Measurements from ENCODE around the gene ADAMTS10.
A peak's percentile ranks its signal among the peaks of the same experiment; 100 is the strongest.
"Not testable (repeated sequence)": the region's sequence is repeated elsewhere in the genome, so short reads cannot be mapped to it uniquely, and the experiment has no call there.

The ADAMTS10 gene

GRCh38 chr19:8629184-8629583, 18.7 kb upstream of the ADAMTS10 start:
- FAIRE-seq (peak; percentile 9), DNase-seq (ENCODE audit: insufficient read length, low spot score) (no peak)

GRCh38 chr19:8626842-8627241, 16.3 kb upstream of the ADAMTS10 start:
- DNase-seq (ENCODE audit: insufficient read length, low spot score) (no peak), FAIRE-seq (no peak)

DNA sequence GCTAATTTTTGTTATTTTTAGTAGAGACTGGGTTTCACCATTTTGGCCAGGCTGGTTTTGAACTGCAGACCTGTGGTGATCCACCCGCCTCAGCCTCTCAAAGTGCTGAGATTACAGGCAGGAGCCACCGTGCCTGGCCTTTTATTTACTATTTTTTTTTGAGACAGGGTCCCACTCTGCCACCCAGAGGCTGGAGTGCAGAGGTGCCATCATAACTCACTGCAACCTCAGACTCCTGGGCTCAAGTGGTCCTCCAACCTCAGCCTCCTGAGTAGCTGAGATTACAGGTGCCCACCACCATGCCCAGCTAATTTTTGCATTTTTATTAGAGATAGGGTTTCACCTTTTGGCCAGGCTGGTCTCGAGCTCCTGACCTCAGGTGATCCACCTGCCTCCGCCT, 12.4 kb upstream of the ADAMTS10 start:
- DNase-seq (ENCODE audit: insufficient read length, low spot score); FAIRE-seq: not testable (repeated sequence)

- FAIRE-seq = no peak
- no peak for DNase-seq (ENCODE audit: insufficient read length, low spot score)
These were observed 8.2 kb upstream of the ADAMTS10 start for GRCh38 chr19:8618751-8619150.

GRCh38 chr19:8617984-8618383, 7.5 kb upstream of the ADAMTS10 start:
- FAIRE-seq (no peak), DNase-seq (ENCODE audit: insufficient read length, low spot score) (no peak)

GRCh38 chr19:8617325-8617724, 6.8 kb upstream of the ADAMTS10 start:
- not testable (repeated sequence) for DNase-seq (ENCODE audit: insufficient read length, low spot score); FAIRE-seq

DNA sequence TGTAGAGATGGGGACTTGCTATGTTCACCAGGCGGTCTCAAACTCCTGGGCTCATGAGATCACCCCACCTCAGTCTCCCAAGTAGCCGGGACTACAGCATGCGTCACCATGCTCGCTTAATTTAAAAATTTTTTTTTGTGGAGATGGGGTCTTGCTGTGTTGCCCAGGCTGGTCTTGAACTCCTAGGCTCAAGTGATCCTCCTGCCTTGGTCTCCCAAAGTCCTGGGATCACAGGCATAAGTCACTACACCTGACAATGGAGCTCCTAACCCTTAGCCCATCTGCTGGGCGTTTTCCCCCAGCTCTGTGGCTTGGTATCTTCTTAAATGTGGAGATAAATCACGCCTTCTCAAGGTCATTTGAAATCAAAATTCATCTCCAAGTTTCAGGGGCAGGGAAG, 6.3 kb upstream of the ADAMTS10 start:
- DNase-seq (ENCODE audit: insufficient read length, low spot score) (no peak), FAIRE-seq (no peak)

DNA sequence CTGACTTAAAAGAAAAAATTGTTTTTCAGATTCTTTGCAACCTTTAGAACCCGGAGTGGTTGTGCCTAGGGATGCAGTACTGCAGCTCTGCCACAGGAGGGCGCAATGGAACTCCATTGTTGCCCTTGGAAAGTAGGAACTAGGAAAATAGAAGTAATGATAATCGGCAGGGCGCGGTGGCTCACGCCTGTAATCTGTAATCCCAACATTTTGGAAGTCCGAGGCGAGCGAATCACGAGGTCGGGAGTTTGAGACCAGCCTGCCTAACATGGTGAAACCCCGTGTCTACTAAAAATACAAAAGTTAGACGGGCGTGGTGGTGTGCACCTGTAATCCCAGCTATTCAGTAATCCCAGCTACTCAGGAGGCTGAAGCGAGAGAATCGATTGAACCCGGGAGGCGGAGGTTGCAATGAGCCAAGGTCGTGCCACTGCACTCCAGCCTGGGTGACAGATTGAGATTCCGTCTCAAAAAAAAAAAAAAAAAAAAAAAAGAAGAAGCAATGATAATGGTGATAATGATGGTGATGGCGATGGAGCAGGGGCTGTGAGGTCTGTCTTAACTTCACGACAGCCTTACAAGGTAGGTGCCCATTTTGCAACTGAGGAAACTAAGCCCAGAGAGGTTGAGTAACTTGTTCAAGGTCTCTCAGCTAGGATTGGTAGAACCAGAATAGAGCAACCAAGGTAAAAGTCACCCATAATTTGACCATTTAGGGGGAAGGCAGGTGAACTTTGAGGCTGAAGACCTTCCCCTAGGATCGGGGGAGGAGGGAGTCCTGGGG, 5.5 kb upstream of the ADAMTS10 start:
- FAIRE-seq = peak; percentile 55

DNA sequence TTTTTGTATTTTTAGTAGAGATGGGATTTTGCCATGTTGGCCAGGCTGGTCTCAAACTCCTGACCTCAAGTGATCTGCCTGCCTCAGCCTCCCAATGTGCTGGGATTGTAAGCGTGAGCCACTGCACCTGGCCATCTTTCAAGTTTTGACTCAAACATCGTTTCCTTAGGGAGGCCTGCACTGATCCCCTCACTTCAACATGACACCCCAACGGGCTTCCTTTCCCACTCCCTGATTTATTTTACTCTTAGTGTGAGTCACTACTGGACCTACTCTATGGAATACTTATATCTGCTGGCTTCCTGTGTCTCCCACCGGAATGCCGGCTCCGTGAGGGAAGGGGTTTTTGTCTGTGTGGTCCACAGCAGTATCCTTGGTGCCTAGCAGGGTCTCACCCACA, 4.5 kb upstream of the ADAMTS10 start:
- FAIRE-seq (no peak), DNase-seq (ENCODE audit: insufficient read length, low spot score) (peak; percentile 56)

More for the DNA sequence above, 5.5 kb upstream of the ADAMTS10 start:
- DNase-seq (ENCODE audit: insufficient read length, low spot score) = peak; percentile 74

GRCh38 chr19:8614455-8614854, 3.9 kb upstream of the ADAMTS10 start:
- DNase-seq (ENCODE audit: insufficient read length, low spot score) (no peak), FAIRE-seq (no peak)

GRCh38 chr19:8612807-8613171, 2.3 kb upstream of the ADAMTS10 start:
- FAIRE-seq (no peak), DNase-seq (ENCODE audit: insufficient read length, low spot score) (no peak)

DNA sequence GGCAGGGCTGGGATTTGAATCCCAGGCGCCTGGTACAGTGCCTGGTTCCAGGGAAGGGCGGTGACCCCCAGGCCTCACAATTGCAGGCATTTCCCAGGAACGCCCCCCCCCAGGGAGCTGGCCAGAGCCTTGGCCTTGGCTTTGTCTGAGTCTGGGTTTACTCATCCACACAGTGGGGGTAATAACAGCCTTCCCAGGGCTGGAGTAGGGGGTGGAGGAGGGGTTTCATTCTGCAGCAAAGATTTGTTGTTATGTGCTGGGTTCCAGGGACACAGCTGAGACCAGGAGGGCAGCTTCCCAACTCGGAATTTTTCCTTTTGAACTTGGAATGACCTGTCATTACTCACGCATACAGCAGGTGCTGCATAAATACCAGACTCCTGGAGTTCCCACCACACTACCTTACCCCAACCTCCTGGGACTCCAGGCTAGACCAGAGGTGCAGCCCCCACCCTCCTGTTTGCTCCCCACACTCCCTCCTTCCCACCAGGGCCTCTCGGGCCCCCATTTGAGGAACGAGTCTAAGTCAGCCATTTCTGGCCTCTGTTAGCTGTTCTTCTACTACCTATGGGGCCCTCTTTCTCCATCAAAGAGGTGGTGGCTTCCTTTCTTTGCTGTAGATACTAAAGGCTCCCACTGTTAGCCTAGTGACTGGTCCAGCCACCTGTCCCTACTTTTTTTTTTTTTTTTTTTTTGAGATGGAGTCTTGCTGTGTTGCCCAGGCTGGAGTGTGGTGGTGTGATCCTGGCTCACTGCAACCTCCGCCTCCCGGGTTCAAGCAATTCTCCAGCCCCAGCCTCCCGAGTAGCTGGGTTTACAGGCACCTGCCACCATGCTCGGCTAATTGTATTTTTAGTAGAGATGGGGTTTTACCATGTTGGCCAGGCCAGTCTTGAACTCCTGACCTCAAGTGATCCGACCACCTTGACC, 1.6 kb upstream of the ADAMTS10 start:
- no peak for FAIRE-seq
- no peak for DNase-seq (ENCODE audit: insufficient read length, low spot score)

- no peak for DNase-seq (ENCODE audit: insufficient read length, low spot score)
- FAIRE-seq = no peak
These were observed 919 bp upstream of the ADAMTS10 start for GRCh38 chr19:8611391-8611876.

- DNase-seq (ENCODE audit: insufficient read length, low spot score) (no peak), FAIRE-seq (no peak)
These were observed 403 bp upstream of the ADAMTS10 start for GRCh38 chr19:8610936-8611300.

DNA sequence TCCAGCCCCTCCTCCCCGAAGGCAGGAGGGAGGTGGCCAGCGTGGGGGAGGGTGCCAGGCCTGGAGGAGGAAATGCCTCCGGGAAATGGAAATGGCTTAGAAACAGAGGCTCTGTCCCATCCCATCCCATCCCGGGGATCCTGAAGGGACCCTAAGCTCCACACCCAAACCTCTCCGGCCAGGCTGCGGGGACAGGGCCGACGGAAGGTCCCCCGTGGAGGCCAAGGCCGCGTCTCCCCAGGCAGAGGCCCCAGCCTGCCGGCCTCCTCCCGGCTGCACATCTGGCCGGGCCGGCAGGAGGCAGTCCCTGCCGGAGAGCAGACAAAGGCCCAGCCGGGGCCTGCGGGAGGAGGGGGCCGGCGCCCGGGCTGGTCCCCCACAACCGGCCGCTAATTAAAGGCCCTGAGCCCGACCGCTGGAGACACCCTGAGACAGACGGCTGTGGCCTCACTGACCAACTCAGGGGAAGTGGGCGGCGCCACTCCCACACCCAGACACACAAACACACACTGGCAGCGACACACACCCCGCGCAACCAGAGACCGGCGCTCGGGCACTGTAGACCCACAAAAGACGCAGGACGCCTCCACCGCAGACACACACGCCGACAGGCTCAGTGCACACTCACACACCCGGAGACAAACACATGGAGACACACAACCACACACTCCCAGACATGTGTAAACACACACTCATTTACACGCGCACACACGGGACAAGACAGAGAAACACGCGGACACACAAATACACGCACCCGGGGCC, 1.1 kb downstream of the ADAMTS10 start:
- DNase-seq (ENCODE audit: insufficient read length, low spot score) (peak; percentile 60), FAIRE-seq (no peak)

DNA sequence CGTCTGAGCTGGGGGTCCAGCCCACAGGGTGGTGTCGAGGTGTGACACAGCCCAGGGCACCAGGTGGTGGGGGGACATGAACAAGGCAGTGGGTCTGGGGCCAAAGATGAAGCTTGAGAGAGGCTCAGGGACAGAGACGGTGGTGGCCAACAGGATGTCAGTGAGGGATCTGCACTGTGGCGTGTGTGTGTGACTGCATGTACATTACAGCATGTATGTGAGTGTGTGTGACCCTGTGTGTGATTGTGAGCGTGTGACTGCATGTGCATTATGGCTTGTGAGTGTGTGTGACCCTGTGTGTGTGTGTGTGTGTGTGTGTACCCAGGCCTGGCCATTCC, 1.6 kb downstream of the ADAMTS10 start:
- DNase-seq (ENCODE audit: insufficient read length, low spot score) (no peak), FAIRE-seq (peak; percentile 97)

DNA sequence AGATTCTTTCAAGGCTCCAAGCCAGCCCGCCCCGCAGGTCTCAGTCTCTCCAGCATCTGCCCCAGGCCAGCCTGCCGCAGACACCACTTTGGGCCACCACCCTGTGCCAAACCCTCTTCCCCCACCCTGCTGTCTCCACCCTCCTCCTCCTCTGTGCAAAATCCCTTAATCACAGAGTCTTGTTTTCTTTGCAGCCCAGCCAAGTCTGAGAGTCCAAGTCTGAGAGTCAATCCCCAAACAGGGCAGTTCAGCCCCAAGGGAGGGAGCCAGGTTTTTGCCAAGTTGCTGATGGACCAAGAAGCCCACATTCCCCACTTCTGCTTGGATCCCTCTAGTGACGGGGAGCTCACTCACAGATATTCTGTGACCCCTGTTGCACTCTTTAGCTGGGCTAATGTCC, 3.1 kb downstream of the ADAMTS10 start:
- no peak for DNase-seq (ENCODE audit: insufficient read length, low spot score)
- FAIRE-seq = no peak

DNA sequence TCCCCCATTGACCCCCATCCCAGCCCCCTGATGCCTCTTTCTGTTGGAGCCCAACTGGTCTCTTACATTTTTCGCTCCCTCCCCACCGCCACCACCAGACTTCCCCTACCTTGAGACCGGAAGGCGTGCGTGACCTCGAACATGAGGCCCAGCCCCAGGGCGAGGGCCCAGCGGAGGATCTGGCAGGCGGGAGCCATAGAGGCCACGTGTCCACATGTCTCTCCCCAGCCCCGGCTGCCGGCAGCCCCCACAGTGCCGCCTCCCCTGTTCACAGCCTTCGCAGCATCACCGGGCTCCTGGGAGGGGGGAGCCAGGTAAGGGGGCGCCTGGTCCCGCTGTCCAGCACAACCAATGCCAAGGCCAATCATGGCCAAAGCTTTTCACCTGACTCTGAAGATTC, 5.0 kb downstream of the ADAMTS10 start:
- no peak for FAIRE-seq
- DNase-seq (ENCODE audit: insufficient read length, low spot score) = no peak

- peak; percentile 90 for FAIRE-seq
These were observed 8.7 kb downstream of the ADAMTS10 start for GRCh38 chr19:8601796-8602195.

DNA sequence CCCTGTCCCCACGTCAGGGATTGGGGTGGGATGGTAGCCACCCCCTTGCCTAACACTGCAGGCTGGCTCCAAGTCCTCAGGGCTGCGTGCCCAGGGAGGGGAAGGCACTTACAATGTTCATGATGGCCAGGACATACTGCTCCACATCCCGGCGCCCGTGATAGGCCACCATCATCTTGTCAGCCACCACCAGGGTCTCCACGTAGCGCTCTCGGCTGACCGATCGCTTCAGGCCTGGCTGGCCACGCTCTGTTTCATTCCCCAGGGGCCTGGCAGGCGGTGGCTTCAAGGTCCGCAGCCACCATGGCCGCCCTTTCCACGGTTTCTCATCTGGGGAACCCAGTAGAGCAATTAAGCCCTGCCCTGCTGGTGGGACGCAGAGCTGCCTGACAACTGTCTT, 9.7 kb downstream of the ADAMTS10 start:
- FAIRE-seq = no peak

More at GRCh38 chr19:8601796-8602195, 8.7 kb downstream of the ADAMTS10 start:
- DNase-seq (ENCODE audit: insufficient read length, low spot score) = no peak

DNA sequence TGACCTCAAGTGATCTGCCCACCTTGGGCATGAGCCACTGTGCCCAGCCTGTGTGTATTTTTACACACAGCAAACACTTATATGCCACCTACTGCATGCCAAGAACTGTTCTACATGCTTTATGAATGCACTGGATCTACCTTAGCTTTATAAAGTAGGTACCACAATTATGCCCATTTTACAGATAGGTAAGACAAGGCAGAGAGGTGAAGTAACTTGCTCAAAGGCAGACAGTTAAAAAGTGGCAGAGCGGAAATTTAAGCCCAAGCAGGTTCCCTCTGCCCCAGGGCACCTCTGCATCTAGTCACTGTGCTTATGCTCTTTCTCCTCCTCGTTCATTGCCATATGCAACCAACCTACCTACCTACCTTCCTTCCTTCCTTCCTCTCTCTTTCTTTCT, 10.5 kb downstream of the ADAMTS10 start:
- FAIRE-seq = no peak
- DNase-seq (ENCODE audit: insufficient read length, low spot score) = no peak

More for the DNA sequence above, 9.7 kb downstream of the ADAMTS10 start:
- no peak for DNase-seq (ENCODE audit: insufficient read length, low spot score)
